ENCODE results near the gene RPS18. TPM values are rescaled to one million over a fixed set of nuclear protein-coding genes. Genes with fewer than 3 reads are reported as not detected.

RPS18 gene
- polyA plus RNA-seq, 5 donors: 3,696 to 4,775 (median 3,821) TPM

Other genes starting within 250 kb of the RPS18 start
- 10 to 100 TPM; 33.0 to 44.8 (median 33.5) TPM for gene HLA-DPA1, start 198.4 kb upstream of the RPS18 start, polyA plus RNA-seq (ENCODE audit: insufficient read depth in 1 of 5, insufficient read length in 5 of 5, low replicate concordance in 1 of 5)
- gene HLA-DPB1, start 196.1 kb upstream of the RPS18 start, polyA plus RNA-seq (ENCODE audit: insufficient read depth in 1 of 5, insufficient read length in 5 of 5, low replicate concordance in 1 of 5): 10 to 100 TPM; 20.2 to 28.5 (median 25.6) TPM
- 10 to 100 TPM in 1 of 5 donors, 1 to 10 TPM in 4; 3.0 to 10.8 (median 3.8) TPM for gene COL11A2, start 79.6 kb upstream of the RPS18 start, polyA plus RNA-seq (ENCODE audit: insufficient read depth in 1 of 5, insufficient read length in 5 of 5, low replicate concordance in 1 of 5)
- 10 to 100 TPM; 56.7 to 69.7 (median 61.7) TPM for gene RXRB, start 71.4 kb upstream of the RPS18 start, polyA plus RNA-seq (ENCODE audit: insufficient read depth in 1 of 5, insufficient read length in 5 of 5, low replicate concordance in 1 of 5)
- gene SLC39A7, start 71.2 kb upstream of the RPS18 start, polyA plus RNA-seq (ENCODE audit: insufficient read depth in 1 of 5, insufficient read length in 5 of 5, low replicate concordance in 1 of 5): 100 to 1,000 TPM in 1 of 5 donors, 10 to 100 TPM in 4; 73.8 to 100 (median 90.1) TPM
- 10 to 100 TPM; 20.8 to 26.5 (median 21.7) TPM for gene HSD17B8, start 67.4 kb upstream of the RPS18 start, polyA plus RNA-seq (ENCODE audit: insufficient read depth in 1 of 5, insufficient read length in 5 of 5, low replicate concordance in 1 of 5)
- 10 to 100 TPM; 46.9 to 70.0 (median 54.0) TPM for gene RING1, start 63.6 kb upstream of the RPS18 start, polyA plus RNA-seq (ENCODE audit: insufficient read depth in 1 of 5, insufficient read length in 5 of 5, low replicate concordance in 1 of 5)
- gene VPS52, start 199 bp upstream of the RPS18 start, polyA plus RNA-seq (ENCODE audit: insufficient read depth in 1 of 5, insufficient read length in 5 of 5, low replicate concordance in 1 of 5): 10 to 100 TPM; 74.4 to 88.8 (median 81.1) TPM
- gene B3GALT4, start 5.0 kb downstream of the RPS18 start, polyA plus RNA-seq (ENCODE audit: insufficient read depth in 1 of 5, insufficient read length in 5 of 5, low replicate concordance in 1 of 5): 1 to 10 TPM; 3.3 to 4.8 (median 3.8) TPM
- gene WDR46, start 17.2 kb downstream of the RPS18 start, polyA plus RNA-seq (ENCODE audit: insufficient read depth in 1 of 5, insufficient read length in 5 of 5, low replicate concordance in 1 of 5): 10 to 100 TPM; 50.7 to 80.1 (median 56.4) TPM
- 10 to 100 TPM; 47.1 to 61.3 (median 50.3) TPM for gene PFDN6, start 17.5 kb downstream of the RPS18 start, polyA plus RNA-seq (ENCODE audit: insufficient read depth in 1 of 5, insufficient read length in 5 of 5, low replicate concordance in 1 of 5)
- 100 to 1,000 TPM; 123 to 169 (median 149) TPM for gene RGL2, start 26.9 kb downstream of the RPS18 start, polyA plus RNA-seq (ENCODE audit: insufficient read depth in 1 of 5, insufficient read length in 5 of 5, low replicate concordance in 1 of 5)
- gene TAPBP, start 42.0 kb downstream of the RPS18 start, polyA plus RNA-seq (ENCODE audit: insufficient read depth in 1 of 5, insufficient read length in 5 of 5, low replicate concordance in 1 of 5): 10 to 100 TPM; 34.2 to 59.4 (median 43.6) TPM
- 10 to 100 TPM; 22.3 to 28.0 (median 24.5) TPM for gene ZBTB22, start 45.7 kb downstream of the RPS18 start, polyA plus RNA-seq (ENCODE audit: insufficient read depth in 1 of 5, insufficient read length in 5 of 5, low replicate concordance in 1 of 5)
- gene DAXX, start 50.9 kb downstream of the RPS18 start, polyA plus RNA-seq (ENCODE audit: insufficient read depth in 1 of 5, insufficient read length in 5 of 5, low replicate concordance in 1 of 5): 10 to 100 TPM; 45.1 to 57.5 (median 50.3) TPM
- 10 to 100 TPM; 28.6 to 72.8 (median 47.1) TPM for gene KIFC1, start 119.7 kb downstream of the RPS18 start, polyA plus RNA-seq (ENCODE audit: insufficient read depth in 1 of 5, insufficient read length in 5 of 5, low replicate concordance in 1 of 5)
- gene PHF1, start 138.9 kb downstream of the RPS18 start, polyA plus RNA-seq (ENCODE audit: insufficient read depth in 1 of 5, insufficient read length in 5 of 5, low replicate concordance in 1 of 5): 10 to 100 TPM; 53.1 to 88.9 (median 82.8) TPM
- 100 to 1,000 TPM; 153 to 208 (median 171) TPM for gene CUTA, start 146.0 kb downstream of the RPS18 start, polyA plus RNA-seq (ENCODE audit: insufficient read depth in 1 of 5, insufficient read length in 5 of 5, low replicate concordance in 1 of 5)
- gene SYNGAP1, start 148.0 kb downstream of the RPS18 start, polyA plus RNA-seq (ENCODE audit: insufficient read depth in 1 of 5, insufficient read length in 5 of 5, low replicate concordance in 1 of 5): 10 to 100 TPM; 35.2 to 47.4 (median 44.8) TPM
- gene ZBTB9, start 182.5 kb downstream of the RPS18 start, polyA plus RNA-seq (ENCODE audit: insufficient read depth in 1 of 5, insufficient read length in 5 of 5, low replicate concordance in 1 of 5): 10 to 100 TPM; 10.1 to 13.2 (median 10.6) TPM